GM21528 (cell line): ENCODE results near the gene ARMC8.

Experiments used
- ATAC-seq: cut with Tn5 transposase; IDR thresholded peaks from one replicate; pipeline ENCODE4 v1.9.1; 2021; ENCODE audit warnings: mild to moderate bottlenecking, moderate library complexity; ENCODE audit not compliant: unreplicated experiment, low FRiP score

Gene ARMC8

GRCh38 chr3:138197524-138197923, 10.4 kb downstream of the ARMC8 start:
- no peak for ATAC-seq

- ATAC-seq = peak; percentile 63
Measured at GRCh38 chr3:138199851-138200250, 12.8 kb downstream of the ARMC8 start.

- no peak for ATAC-seq
Measured at GRCh38 chr3:138200424-138200823, 13.3 kb downstream of the ARMC8 start.

- no peak for ATAC-seq
Measured at GRCh38 chr3:138202945-138203701, 16.0 kb downstream of the ARMC8 start.

- no peak for ATAC-seq
Measured at GRCh38 chr3:138203938-138204337, 16.8 kb downstream of the ARMC8 start.

- ATAC-seq = no peak
Measured at GRCh38 chr3:138205527-138205926, 18.4 kb downstream of the ARMC8 start.

GRCh38 chr3:138206196-138206595, 19.1 kb downstream of the ARMC8 start:
- ATAC-seq = no peak

- no peak for ATAC-seq
Measured at GRCh38 chr3:138210528-138210927, 23.4 kb downstream of the ARMC8 start.

- no peak for ATAC-seq
Measured at GRCh38 chr3:138213398-138214085, 26.4 kb downstream of the ARMC8 start.

- no peak for ATAC-seq
Measured at GRCh38 chr3:138219255-138219654, 32.2 kb downstream of the ARMC8 start.

GRCh38 chr3:138220242-138220641, 33.1 kb downstream of the ARMC8 start:
- no peak for ATAC-seq

GRCh38 chr3:138220788-138221187, 33.7 kb downstream of the ARMC8 start:
- ATAC-seq = no peak

- no peak for ATAC-seq
Measured at GRCh38 chr3:138222131-138222941, 35.2 kb downstream of the ARMC8 start.

GRCh38 chr3:138222942-138223287, 35.8 kb downstream of the ARMC8 start:
- no peak for ATAC-seq

- no peak for ATAC-seq
Measured at GRCh38 chr3:138227650-138228049, 40.5 kb downstream of the ARMC8 start.

GRCh38 chr3:138230525-138230924, 43.4 kb downstream of the ARMC8 start:
- no peak for ATAC-seq

- no peak for ATAC-seq
Measured at GRCh38 chr3:138232705-138233364, 45.7 kb downstream of the ARMC8 start.

GRCh38 chr3:138234401-138235179, 47.5 kb downstream of the ARMC8 start:
- ATAC-seq = no peak

GRCh38 chr3:138238711-138239110, 51.6 kb downstream of the ARMC8 start:
- ATAC-seq = no peak

- no peak for ATAC-seq
Measured at GRCh38 chr3:138241061-138241460, 54.0 kb downstream of the ARMC8 start.
